Right atrium auricular region (tissue), 2 donors: ENCODE measurements around the gene ALDOC. TPM values are rescaled to one million over a fixed set of nuclear protein-coding genes. Genes with fewer than 3 reads are reported as not detected.

Experiments
- DNase-seq: peaks from one replicate; pipeline ENCODE4 v3.0.0-alpha.2; 2019; ENCODE audit warnings: low spot score
- H3K27ac ChIP-seq, 2 donors: fragments of 200-600 bp; sonication (generic); 1 replicate in 1 of 2; 2 replicates in 1 of 2; pipeline ENCODE4 v1.5.1; 2016 to 2019
- H3K27me3 ChIP-seq, 2 donors: fragments of 200-600 bp; sonication (generic); one replicate each; pipeline versions ENCODE4 v1.5.1 to v1.6.0; 2017 to 2019
- H3K36me3 ChIP-seq: fragments of 200-600 bp; sonication (generic); one replicate; pipeline ENCODE4 v1.5.1; 2016
- H3K4me1 ChIP-seq, 2 donors: fragments of 200-600 bp; sonication (generic); one replicate each; pipeline versions ENCODE4 v1.5.1 to v1.6.0; 2017 to 2019
- H3K4me3 ChIP-seq, 2 donors: fragments of 200-600 bp; sonication (generic); 1 replicate in 1 of 2; 2 replicates in 1 of 2; pipeline ENCODE4 v1.5.1; 2017 to 2019; ENCODE audit warnings: mild to moderate bottlenecking in 1 of 2, moderate library complexity in 1 of 2
- H3K9me3 ChIP-seq, 2 donors: fragments of 200-600 bp; sonication (generic); one replicate each; pipeline ENCODE4 v1.5.1; 2019
- CTCF ChIP-seq, 2 donors: fragments of 200-600 bp; sonication (generic); IDR thresholded peaks; one replicate each; pipeline ENCODE4 v1.5.1; 2019; ENCODE audit warnings: antibody characterized with exemption in 2 of 2
- total RNA-seq, 2 donors: library from RNA; depleted of rRNA; stranded (reverse); fragments of >200 nt; gene quantifications; one replicate each; pipeline ENCODE4 v1.1.0, GENCODE V29; 2016

ALDOC gene
- total RNA-seq: 100 to 1,000 TPM; 355 to 363 TPM

- no peaks in the 10 kb centered on the region for H3K27me3 ChIP-seq
- H3K4me1 ChIP-seq: peaks cover 0 to 38% of the 10 kb centered on the region in 2 donors
- no peaks in the 10 kb centered on the region for H3K9me3 ChIP-seq
- peak; percentile 94 for DNase-seq
- H3K36me3 ChIP-seq: peaks cover 6% of the 10 kb centered on the region
- peak within 1 kb of the TSS; percentile 60 to 83 for H3K27ac ChIP-seq
- no peak for TF ChIP-seq CTCF (IDR thresholded peaks at IDR 0.05)
- H3K4me3 ChIP-seq: peak within 1 kb of the TSS; percentile 17 to 44
Measured at GRCh38 chr17:28576758-28577465, at the start of gene ALDOC. ALDOC (minus strand) TSS chr17:28576895; CDS start chr17:28575532, 1,363 bp downstream.

- peaks cover 0 to 6% of the 10 kb centered on the region in 2 donors for H3K4me1 ChIP-seq
- peaks cover 64% of the 10 kb centered on the region for H3K36me3 ChIP-seq
- no peaks in the 10 kb centered on the region for H3K27me3 ChIP-seq
- H3K4me3 ChIP-seq: no peak overlapping the region
- H3K27ac ChIP-seq: peak overlapping the region in 1 of 2 donors; percentile 3
- H3K9me3 ChIP-seq: no peaks in the 10 kb centered on the region
- DNase-seq: no peak
- TF ChIP-seq CTCF (IDR thresholded peaks at IDR 0.05): no peak
Measured at GRCh38 chr17:28624148-28624547, 47.5 kb upstream of the ALDOC start.

GRCh38 chr17:28623696-28624095, 47.0 kb upstream of the ALDOC start:
- Histone ChIP-seq H3K36me3 (peaks cover 65% of the 10 kb centered on the region), H3K27ac (peak overlapping the region in 1 of 2 donors; percentile 3), H3K9me3 (no peaks in the 10 kb centered on the region), H3K4me3 (no peak overlapping the region), H3K27me3 (no peaks in the 10 kb centered on the region), H3K4me1 (peaks cover 0 to 6% of the 10 kb centered on the region in 2 donors)
- TF ChIP-seq CTCF (IDR thresholded peaks at IDR 0.05): no peak
- DNase-seq: no peak

GRCh38 chr17:28622186-28622585, 45.5 kb upstream of the ALDOC start:
- H3K27ac ChIP-seq: no peak overlapping the region
- H3K4me3 ChIP-seq: no peak overlapping the region
- no peaks in the 10 kb centered on the region for H3K27me3 ChIP-seq
- DNase-seq: no peak
- H3K4me1 ChIP-seq: peaks cover 0 to 6% of the 10 kb centered on the region in 2 donors
- no peak for TF ChIP-seq CTCF (IDR thresholded peaks at IDR 0.05)
- peaks cover 66% of the 10 kb centered on the region for H3K36me3 ChIP-seq
- H3K9me3 ChIP-seq: no peaks in the 10 kb centered on the region

- Histone ChIP-seq H3K4me3 (no peak overlapping the region), H3K9me3 (no peaks in the 10 kb centered on the region), H3K27me3 (no peaks in the 10 kb centered on the region), H3K36me3 (peaks cover 87% of the 10 kb centered on the region), H3K4me1 (peaks cover 0 to 6% of the 10 kb centered on the region in 2 donors), H3K27ac (no peak overlapping the region)
- DNase-seq: no peak
- TF ChIP-seq CTCF (IDR thresholded peaks at IDR 0.05): no peak
Measured at GRCh38 chr17:28620010-28620409, 43.3 kb upstream of the ALDOC start.

GRCh38 chr17:28618464-28618863, 41.8 kb upstream of the ALDOC start:
- no peaks in the 10 kb centered on the region for H3K27me3 ChIP-seq
- H3K27ac ChIP-seq: no peak overlapping the region
- no peak for DNase-seq
- no peak overlapping the region for H3K4me3 ChIP-seq
- peaks cover 0 to under 1% of the 10 kb centered on the region in 2 donors for H3K4me1 ChIP-seq
- H3K36me3 ChIP-seq: peaks cover 87% of the 10 kb centered on the region
- no peaks in the 10 kb centered on the region for H3K9me3 ChIP-seq
- TF ChIP-seq CTCF (IDR thresholded peaks at IDR 0.05): no peak
